HepG2 (cell line): Measurements from ENCODE around the gene MYL11. TPM values are rescaled to one million over a fixed set of nuclear protein-coding genes. Genes with fewer than 3 reads are reported as not detected.

Experiments used
- DMTF1 ChIP-seq: sonication (generic); formaldehyde crosslinking; IDR thresholded peaks from 2 replicates; pipeline ENCODE4 v1.4.0; 2020; ENCODE audit warnings: mild to moderate bottlenecking, missing genetic modification reagents
- ESRRA ChIP-seq: sonication (generic); formaldehyde crosslinking; IDR thresholded peaks from 2 replicates; pipeline ENCODE4 v1.5.1; 2020; ENCODE audit warnings: mild to moderate bottlenecking, low read depth, missing genetic modification reagents
- FOSL1 ChIP-seq: sonication (generic); formaldehyde crosslinking; IDR thresholded peaks from 2 replicates; pipeline ENCODE4 v1.9.0; 2021; ENCODE audit warnings: missing genetic modification reagents, borderline replicate concordance
- KIAA2018 ChIP-seq: sonication (generic); formaldehyde crosslinking; IDR thresholded peaks from 2 replicates; pipeline ENCODE4 v1.5.0; 2020; ENCODE audit warnings: mild to moderate bottlenecking, missing genetic modification reagents, borderline replicate concordance
- MTA1 ChIP-seq: sonication (generic); formaldehyde crosslinking; IDR thresholded peaks from 2 replicates; pipeline ENCODE4 v1.4.0; 2020; ENCODE audit warnings: missing genetic modification reagents, mild to moderate bottlenecking, borderline replicate concordance
- RELA ChIP-seq: sonication (generic); formaldehyde crosslinking; IDR thresholded peaks from 2 replicates; pipeline ENCODE4 v1.4.0; 2020; ENCODE audit warnings: missing genetic modification reagents
- RFX1 ChIP-seq: fragments of 450-650 bp; IDR thresholded peaks from 2 replicates; pipeline ENCODE4 v1.6.1; 2017
- SSRP1 ChIP-seq: IDR thresholded peaks from 2 replicates; pipeline ENCODE4 v1.6.1; 2016; ENCODE audit warnings: control low read depth
- ZBTB14 ChIP-seq: sonication (generic); formaldehyde crosslinking; IDR thresholded peaks from 2 replicates; pipeline ENCODE4 v1.4.0; 2020; ENCODE audit warnings: missing genetic modification reagents
- ZNF800 ChIP-seq: sonication (generic); formaldehyde crosslinking; IDR thresholded peaks from 2 replicates; pipeline ENCODE4 v1.4.0; 2020; ENCODE audit warnings: missing genetic modification reagents
- polyA plus RNA-seq, 8 experiments: library from polyadenylated mRNA; depleted of rRNA in 3 of 8; stranded (reverse) in 7 of 8; unstranded in 1 of 8; fragments of >200 nt; fragmentation: Illumina TruSeq in 4 of 8; extraction: Trizol in 4 of 8; gene quantifications; 2 replicates each; pipeline versions ENCODE4 v1.2.1 to v1.2.3, GENCODE V29; 2011 to 2016; ENCODE audit warnings: low read depth in 4 of 8, missing spikeins in 1 of 8, mixed read lengths in 1 of 8; ENCODE audit not compliant: insufficient read depth in 1 of 8
- total RNA-seq, 5 experiments: library from RNA; depleted of rRNA; stranded (reverse); fragments of >200 nt; fragmentation: Illumina TruSeq; extraction: Trizol; gene quantifications; 2 replicates each; pipeline ENCODE4 v1.2.3, GENCODE V29; 2016; ENCODE audit warnings: low read depth in 1 of 5

The MYL11 gene
- total and polyA plus RNA-seq, 2 of the 13 experiments (the other 11 are each of a cell fraction or from before 2014, with no cell fraction given): not detected

GRCh38 chr16:30414159-30414558, 39.6 kb downstream of the MYL11 start (continued):
- TF ChIP-seq KIAA2018 (CRISPR knock-in tag): no peak
- no peak for TF ChIP-seq SSRP1 (CRISPR knock-in tag)
- no peak for TF ChIP-seq DMTF1 (CRISPR knock-in tag)
- no peak for TF ChIP-seq RFX1
- no peak for TF ChIP-seq ZNF800 (CRISPR knock-in tag)
- no peak for TF ChIP-seq ZBTB14 (CRISPR knock-in tag)
- no peak for TF ChIP-seq MTA1 (CRISPR knock-in tag)
- no peak for TF ChIP-seq RELA (CRISPR knock-in tag)
- TF ChIP-seq ESRRA (CRISPR knock-in tag): no peak
- TF ChIP-seq FOSL1 (CRISPR knock-in tag): no peak
